Glomerular visceral epithelial cell (primary cell): ENCODE results near the gene HHAT.
"Not testable (repeated sequence)": the region's sequence is repeated elsewhere in the genome, so short reads cannot be mapped to it uniquely, and the experiment has no call there.

Source experiments
- DNase-seq: peaks from one replicate; pipeline ENCODE4 v3.0.0-alpha.2; 2016; ENCODE audit errors: extremely low spot score

Gene HHAT

DNA sequence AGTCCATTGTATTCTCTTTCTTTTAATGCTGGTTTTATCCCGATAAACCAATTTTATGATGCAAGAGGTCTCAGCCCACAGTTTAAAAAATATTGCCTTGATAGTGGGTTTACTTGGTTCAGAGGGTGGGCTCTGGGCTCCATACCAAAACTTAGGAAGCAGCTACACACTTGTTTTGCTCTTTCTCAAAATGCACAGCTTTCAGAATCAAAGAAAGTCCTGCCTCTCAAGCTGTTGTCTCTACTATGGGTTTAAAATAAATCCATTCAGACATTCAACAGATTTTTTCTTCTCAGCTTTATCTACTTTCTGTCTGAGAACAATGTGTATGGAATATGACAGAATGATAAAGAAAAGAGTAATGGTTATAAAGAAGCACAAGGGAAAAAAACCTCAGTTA is 14.8 kb upstream of the HHAT start:
- no peak for DNase-seq

GRCh38 chr1:210315529-210315928 is 13.2 kb upstream of the HHAT start:
- no peak for DNase-seq

DNA sequence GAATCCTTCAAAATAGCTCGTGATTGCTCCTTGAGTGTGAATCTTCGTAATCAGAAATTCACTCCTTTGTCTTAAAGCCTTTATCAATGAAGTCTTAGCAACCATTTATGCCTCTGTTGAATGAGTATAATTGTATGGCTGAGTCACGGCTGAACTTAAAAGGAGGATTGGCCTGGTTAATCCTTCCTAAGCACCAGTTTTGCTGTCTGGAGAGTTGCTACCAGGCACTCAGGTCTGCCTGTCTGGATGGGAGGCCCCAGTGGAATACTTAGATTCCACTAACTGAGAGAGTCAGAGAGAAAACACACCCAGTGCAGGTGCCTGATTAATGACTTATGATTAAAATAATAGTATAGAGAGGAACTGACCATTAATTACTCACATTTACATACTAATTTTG is 7.6 kb upstream of the HHAT start:
- DNase-seq: no peak

GRCh38 chr1:210321552-210321951 is 7.2 kb upstream of the HHAT start:
- no peak for DNase-seq

GRCh38 chr1:210323957-210324356 is 4.7 kb upstream of the HHAT start:
- DNase-seq: no peak

DNA sequence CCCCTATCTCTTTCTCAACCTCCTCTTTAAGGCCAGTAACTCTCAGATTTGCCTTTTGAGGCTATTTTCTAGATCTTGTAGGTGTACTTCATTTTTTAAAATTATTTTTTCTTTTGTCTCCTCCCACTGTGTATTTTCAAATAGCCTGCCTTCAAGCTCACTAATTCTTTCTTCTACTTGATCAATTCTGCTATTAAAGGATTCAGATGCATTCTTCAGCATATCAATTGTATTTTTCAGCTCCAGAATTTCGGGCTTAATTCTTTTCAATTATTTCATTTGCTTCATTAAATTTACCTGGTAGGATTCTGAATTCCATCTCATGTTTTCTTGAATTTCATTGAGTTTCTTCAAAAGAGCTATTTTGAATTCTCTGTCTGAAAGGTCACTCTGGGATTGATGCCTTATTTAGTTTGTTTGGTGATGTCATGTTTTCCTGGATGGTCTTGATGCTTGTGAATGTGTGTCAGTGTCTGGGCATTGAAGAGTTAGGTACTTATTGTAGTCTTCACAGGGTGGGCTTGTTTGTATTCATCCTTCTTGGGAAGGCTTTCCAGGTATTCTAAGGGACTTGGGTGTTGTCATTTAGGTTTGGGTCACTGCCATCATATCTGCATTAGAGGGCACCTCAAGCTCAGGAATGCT is 3.6 kb upstream of the HHAT start:
- no peak for DNase-seq

DNA sequence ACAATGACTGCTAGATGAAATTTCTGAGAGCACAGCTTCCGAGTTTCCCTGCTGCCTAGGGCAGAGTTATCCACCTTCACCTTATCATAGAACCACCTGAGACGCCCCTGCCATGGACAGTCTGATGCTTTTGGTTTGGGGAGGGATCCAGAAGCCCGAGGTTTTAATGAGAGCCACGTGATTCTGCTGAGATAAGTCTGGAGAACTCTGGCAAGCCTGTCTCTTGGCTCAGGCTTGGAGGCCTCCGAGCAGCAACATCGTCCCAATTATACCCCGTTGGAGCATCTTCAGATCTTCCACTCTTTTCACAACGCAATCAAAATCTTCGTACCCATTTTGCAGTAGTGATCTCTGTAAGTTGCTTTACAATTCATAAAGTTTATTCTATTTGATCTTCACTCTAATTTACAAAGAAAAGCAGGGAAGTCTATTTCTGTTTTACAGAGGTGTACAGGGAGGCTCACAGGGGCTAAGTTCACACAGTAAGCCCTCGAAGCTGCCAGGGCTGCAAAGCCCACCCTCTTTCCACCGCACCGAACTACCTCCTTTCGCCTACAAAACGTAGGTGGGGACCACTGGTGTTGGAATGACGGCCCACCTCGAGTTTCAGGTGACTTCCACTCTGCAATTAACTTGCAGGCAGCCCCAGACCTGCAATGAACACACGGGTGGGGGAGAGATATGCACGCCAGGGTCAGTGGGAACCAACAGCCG is 513 bp upstream of the HHAT start:
- no peak for DNase-seq

DNA sequence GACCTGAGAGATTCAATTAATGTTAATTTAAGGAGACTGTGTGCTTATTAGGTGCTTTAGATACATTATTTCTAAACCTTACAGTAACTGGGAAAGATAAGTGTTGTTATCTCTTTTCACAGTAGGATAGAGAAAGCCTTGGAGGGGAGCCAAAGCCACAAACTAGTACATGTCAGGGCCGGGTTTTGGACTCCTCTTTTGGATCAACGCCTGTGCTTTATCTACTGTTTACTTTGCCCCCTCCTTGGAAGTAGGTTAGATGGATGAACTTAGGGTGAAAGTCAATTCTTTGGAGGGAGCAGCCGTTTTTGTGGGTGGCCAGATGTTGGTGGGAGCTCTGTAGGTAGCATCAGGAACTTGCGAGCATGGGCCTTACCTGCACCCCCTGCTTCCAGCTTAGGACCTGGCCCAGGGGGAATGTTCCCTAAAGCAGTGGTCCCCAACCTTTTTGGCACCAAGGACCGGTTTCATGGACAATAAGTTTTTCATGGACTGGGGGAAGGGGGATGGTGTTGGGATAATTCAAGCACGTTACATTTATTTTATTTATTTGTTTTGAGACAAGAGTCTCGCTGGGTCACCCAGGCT is 1.7 kb downstream of the HHAT start:
- peak; percentile 53 for DNase-seq

DNA sequence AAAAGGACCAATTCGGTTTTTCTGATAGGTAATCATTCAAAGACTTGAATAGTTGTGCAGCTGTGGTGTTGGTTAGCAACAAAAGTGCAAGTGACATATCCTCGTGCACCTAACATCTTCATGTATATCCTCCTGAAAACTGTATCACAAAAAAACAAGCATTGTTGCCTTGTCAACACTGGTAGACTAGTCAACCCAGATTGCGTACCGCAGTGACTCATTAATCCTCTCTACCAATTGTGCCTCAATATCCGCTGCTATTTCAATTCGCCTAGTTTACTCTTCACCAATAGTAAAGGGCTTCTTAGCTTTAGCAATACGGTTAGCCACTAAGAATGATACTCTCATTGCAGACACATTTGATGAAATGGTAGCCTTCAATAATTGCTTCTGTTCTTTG is 3.5 kb downstream of the HHAT start:
- no peak for DNase-seq

DNA sequence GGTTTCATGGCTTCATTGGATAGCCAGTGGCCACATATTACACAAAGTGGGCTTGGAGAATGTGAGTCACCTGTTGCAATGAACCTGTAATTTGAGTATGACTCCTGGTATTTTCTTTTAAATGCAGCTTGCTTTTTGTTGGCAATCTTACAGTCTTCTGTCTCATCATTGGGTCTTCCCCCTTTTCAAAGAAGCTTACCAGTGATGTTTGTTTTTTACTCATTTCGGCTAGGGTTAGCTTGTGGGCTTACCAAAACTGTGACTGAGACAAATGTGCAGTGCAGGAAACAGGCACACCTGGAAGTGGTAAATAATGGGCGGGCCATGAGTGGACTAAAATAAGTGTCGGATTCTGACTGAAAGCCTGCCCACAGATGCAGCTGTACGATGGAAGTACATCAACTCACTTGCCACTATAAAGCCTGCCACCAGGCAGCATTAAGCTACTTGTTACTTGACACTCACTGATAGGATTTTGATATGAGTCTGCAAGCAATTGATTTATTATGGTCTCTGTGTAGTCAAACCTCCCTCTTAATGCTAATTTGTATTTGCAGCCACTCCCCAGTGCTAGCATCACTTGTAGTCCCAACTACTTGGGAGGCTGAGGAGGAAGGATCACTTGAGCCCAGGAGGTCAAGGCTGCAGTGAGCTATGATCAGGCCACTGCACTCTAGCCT is 4.2 kb downstream of the HHAT start:
- peak; percentile 10 for DNase-seq

GRCh38 chr1:210335001-210335400 is 6.3 kb downstream of the HHAT start:
- DNase-seq: no peak

- no peak for DNase-seq
These were observed 7.7 kb downstream of the HHAT start for GRCh38 chr1:210336362-210336761.

DNA sequence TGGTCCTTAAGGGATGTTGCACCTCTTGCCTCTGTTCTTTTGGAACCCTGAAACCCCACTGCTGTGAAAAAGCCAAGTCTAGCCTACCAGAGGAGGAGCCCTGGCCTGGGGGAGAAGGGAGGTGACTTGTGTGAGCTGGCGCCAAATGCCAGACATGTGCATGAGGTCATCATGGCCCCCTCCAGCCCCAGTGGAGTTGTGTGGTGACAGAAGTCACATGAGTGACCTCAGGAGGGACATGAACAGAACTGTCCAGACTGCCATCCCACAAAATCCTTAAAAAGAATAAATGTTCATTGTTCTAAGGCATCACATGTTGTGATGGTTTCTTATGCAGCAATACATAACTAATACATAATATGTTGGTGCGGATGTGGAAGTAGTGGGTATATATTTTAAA is 10.8 kb downstream of the HHAT start:
- no peak for DNase-seq

DNA sequence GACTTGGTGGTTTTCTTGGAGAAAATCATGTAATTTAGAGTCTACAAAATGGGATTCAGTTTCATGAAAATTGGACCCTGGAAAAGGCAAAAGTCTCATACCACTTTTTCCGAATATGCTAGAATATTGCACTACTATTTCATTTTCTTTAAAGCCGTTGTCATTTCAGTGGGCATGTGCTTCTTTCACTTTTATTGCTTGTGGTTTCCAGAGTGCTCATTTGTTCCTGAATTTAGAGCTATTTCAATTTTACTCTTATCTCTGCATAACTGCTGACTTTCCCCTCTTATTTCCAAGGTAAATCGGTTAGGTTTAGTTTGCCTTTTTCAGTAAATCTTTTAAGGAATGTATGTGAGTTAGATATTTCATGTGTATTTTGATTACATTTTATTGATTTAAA is 11.6 kb downstream of the HHAT start:
- no peak for DNase-seq

- DNase-seq: no peak
These were observed 12.1 kb downstream of the HHAT start for GRCh38 chr1:210340841-210341240.

DNA sequence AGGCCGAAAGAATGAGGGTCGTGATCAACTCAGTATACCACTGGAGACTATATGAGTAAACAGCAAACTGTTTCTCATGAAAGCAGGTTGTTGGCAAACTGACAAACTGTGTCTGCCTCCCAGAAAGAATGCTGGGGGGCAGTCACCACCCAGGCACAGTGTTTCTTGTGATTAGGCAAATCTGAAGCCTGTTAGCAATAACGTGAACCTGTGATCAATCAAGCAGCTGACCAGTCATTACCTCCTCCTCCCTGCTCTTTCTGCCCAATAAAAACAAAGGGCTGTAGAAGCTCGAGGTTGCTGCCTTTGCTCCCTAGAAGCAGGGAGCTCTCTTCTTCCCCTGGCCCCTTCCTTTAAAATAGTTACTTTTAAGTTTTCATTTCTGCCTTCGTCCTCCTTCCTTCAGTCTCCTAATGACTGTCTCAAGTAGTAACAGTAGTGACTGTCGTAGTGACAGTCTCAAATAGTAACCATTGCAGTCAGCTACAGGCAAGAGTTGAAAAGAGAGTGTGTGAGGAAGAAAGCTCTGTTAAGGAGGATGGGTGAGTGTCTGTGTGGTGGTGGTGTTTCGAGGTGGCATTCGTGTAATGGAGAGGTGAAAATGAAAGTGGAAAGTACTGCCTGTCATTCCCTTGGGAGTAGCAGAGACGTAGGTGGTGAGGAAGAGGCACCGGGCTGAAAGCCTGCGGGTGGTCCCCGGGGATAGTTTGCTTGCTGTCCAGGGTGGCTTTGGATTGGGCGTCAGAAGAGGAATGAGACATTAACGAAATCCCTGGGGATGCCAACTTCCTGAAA is 14.5 kb downstream of the HHAT start:
- DNase-seq: peak; percentile 33

GRCh38 chr1:210344706-210345105 is 16.0 kb downstream of the HHAT start:
- peak; percentile 19 for DNase-seq

GRCh38 chr1:210347112-210347511 is 18.4 kb downstream of the HHAT start:
- peak; percentile 63 for DNase-seq

- DNase-seq: no peak
These were observed 22.8 kb downstream of the HHAT start for GRCh38 chr1:210351496-210351895.

DNA sequence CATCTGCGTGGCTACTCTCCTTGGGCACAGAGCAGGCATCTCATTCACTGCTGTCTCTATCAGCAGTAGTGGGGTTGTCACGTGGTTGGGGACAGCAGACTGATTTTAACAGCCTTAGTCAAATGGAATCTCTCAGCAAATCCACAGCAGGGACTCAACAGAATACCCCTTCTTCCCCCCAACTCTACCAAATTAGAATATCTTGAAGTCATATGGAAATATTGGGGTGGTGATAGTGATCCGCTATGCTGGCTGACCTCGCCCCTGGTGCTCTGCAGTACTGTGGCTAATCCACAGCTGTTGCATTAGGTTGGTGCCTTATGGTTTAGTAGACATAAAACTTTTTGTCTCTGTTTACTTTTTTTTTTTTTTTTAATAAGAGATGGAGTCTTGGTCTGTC is 23.9 kb downstream of the HHAT start:
- no peak for DNase-seq

GRCh38 chr1:210354305-210354704 is 25.6 kb downstream of the HHAT start:
- not testable (repeated sequence) for DNase-seq

DNA sequence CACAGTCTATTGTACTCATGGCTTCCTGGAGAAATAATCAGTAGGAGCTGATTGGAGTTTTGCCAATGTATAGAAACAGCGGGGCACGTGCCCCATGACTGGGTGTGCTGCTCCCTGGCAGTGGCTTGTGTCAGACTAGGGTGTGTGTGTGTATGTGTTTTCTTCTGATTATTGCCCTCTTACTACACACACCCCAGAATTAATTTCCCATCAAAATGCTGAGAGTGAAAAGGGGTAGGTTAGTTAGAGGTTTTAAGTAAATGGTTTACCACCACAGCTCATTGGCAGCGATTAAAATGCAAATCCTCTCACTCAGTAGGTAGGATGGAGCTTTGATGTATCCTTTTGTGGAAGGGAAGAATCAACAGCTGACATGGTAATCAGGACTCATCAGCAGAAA is 29.9 kb downstream of the HHAT start:
- no peak for DNase-seq
